Pancreas (tissue), 10 donors: Measurements from ENCODE around the gene KLHL35. TPM values are rescaled to one million over a fixed set of nuclear protein-coding genes. Genes with fewer than 3 reads are reported as not detected.

ENCODE experiments used
- ATAC-seq, 4 donors: fragments of 200-7000 bp; cut with Tn5 transposase; one replicate each; pipeline versions ENCODE4 v1.8.0 to v1.9.1; 2020; ENCODE audit warnings: mild to moderate bottlenecking in 4 of 4, moderate library complexity in 4 of 4
- DNase-seq, 6 donors: peaks; one replicate each; pipeline ENCODE4 v3.0.0-alpha.2; 2020
- FAIRE-seq: peaks from 2 replicates; lab custom pipeline; 2012; peaks lifted over from hg19 to GRCh38; lab: Jason Lieb, UNC
- H3K27ac ChIP-seq, 4 donors: fragments of 200-600 bp; sonication (generic); 1 replicate in 3 of 4; 2 replicates in 1 of 4; pipeline versions ENCODE4 v1.5.0 to v1.8.0; 2020
- H3K27me3 ChIP-seq, 4 donors: fragments of 200-600 bp; one replicate each; pipeline ENCODE4 v1.8.0; 2021
- H3K36me3 ChIP-seq, 3 donors: fragments of 200-600 bp; sonication (generic) in 1 of 3; one replicate each; pipeline versions ENCODE4 v1.5.0 to v1.8.0; 2020 to 2021
- H3K4me1 ChIP-seq, 3 donors: fragments of 200-600 bp; one replicate each; pipeline ENCODE4 v1.8.0; 2021
- H3K4me3 ChIP-seq, 4 donors: fragments of 200-600 bp; sonication (generic) in 2 of 4; one replicate each; pipeline versions ENCODE4 v1.5.0 to v1.8.0; 2020 to 2021
- H3K9me3 ChIP-seq, 4 donors: fragments of 200-600 bp; one replicate each; pipeline ENCODE4 v1.8.0; 2021
- WGBS, 2 donors: extraction: QIAGEN DNeasy Blood & Tissue Kit; methylation state at CpG; one replicate each; pipeline ENCODE4 v1.1.7; 2013; 5-methylcytosine and 5-hydroxymethylcytosine counted together
- intact Hi-C, 3 donors: fragments of 100-400 bp; cut with DNase I; formaldehyde crosslinking; loops; one replicate each; pipeline versions ENCODE4 v1.11.1 to v1.14.2; 2022
- polyA plus RNA-seq, 2 donors: library from polyadenylated mRNA; stranded (reverse); fragments of 200-250 nt; gene quantifications; one replicate each; pipeline ENCODE4 v1.2.3, GENCODE V29; 2013
- total RNA-seq, 6 donors: library from RNA; stranded (reverse); fragmentation: NEBNext Ultra II Directional in 4 of 6; extraction: Animal tissue kit (Norgen Biotek cat#: 25700) in 4 of 6; gene quantifications; one replicate each; pipeline versions ENCODE4 v1.2.1 to v1.2.4, GENCODE V29; 2021 to 2023
- TF ChIP-seq, protein P1 (sequence below), 4 donors: fragments of 200-600 bp; sonication (generic) in 3 of 4; IDR thresholded peaks; one replicate each; pipeline versions ENCODE4 v1.5.0 to v1.8.0; 2021; ENCODE audit warnings: antibody characterized with exemption in 4 of 4
- donor health status: healthy with polysubstance abuse.
- donor health status: DM: no; HTN: no; CAD: no; lungs with moderate emphysema.
- donor health status: DM: no; HTN: no; CAD: no.
- donor health status: control.
- donor health status: control.
- donor health status: Bipolar disorder and iron deficiency.
- donor health status: DM: yes; HTN: yes; CAD: no.
- donor health status: DM: no; HTN: no; CAD: no.
- donor health status: DM: no; HTN: no; CAD: no.
- donor health status: DM: yes; HTN: yes; CAD: no.

Gene KLHL35
- total and polyA plus RNA-seq, 8 donors: 0.97 to 3.1 (median 1.8) TPM

DNA sequence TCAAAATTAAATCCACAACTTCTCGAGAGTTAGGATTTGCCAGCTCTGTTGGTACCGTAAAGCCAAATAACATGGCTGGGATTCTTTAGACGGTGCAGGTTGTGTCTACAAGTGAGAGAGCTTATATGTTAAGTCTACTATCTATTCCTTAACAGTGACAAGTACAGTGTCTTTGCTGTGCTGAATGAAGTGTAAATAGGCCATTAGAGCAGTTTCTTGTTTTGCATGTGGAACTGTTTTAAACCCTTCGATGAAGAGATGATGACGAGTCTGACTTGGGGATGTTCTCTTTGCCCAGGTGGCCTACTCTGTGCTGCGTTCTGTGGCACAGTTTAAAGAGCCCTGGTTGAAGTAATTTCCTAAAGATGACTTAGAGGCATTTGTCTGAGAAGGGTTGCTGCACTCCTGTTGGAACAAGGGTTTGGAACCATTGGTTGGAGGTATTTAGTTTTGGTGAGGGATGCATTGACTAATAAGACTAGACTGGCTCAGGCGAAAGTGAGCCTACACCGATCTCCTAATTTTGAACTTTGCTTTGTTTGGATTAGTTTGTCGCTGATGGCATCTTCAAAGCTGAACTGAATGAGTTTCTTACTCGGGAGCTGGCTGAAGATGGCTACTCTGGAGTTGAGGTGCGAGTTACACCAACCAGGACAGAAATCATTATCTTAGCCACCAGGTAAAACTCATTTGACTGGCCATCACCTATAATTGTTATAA lies 32.7 kb downstream of the KLHL35 start:
- no peaks in the 10 kb centered on the region for H3K9me3 ChIP-seq
- H3K27me3 ChIP-seq: no peaks in the 10 kb centered on the region
- peaks cover 12 to 25% (median 19%) of the 10 kb centered on the region in 3 donors for H3K4me1 ChIP-seq
- H3K27ac ChIP-seq: peak overlapping the region; percentile 56 to 88 (median 82)
- no peak for DNase-seq
- ATAC-seq: peak; percentile 17 to 34 (median 22)
- peaks cover 15 to 43% (median 37%) of the 10 kb centered on the region in 3 donors for H3K36me3 ChIP-seq
- H3K4me3 ChIP-seq: peak overlapping the region; percentile 55 to 88 (median 68)
- intact Hi-C loops: no loop called here
- FAIRE-seq: no peak
- WGBS, 2 donors: 4 to 10% methylated on average over 11 of the region's 11 CpGs
- TF ChIP-seq, protein P1, sequence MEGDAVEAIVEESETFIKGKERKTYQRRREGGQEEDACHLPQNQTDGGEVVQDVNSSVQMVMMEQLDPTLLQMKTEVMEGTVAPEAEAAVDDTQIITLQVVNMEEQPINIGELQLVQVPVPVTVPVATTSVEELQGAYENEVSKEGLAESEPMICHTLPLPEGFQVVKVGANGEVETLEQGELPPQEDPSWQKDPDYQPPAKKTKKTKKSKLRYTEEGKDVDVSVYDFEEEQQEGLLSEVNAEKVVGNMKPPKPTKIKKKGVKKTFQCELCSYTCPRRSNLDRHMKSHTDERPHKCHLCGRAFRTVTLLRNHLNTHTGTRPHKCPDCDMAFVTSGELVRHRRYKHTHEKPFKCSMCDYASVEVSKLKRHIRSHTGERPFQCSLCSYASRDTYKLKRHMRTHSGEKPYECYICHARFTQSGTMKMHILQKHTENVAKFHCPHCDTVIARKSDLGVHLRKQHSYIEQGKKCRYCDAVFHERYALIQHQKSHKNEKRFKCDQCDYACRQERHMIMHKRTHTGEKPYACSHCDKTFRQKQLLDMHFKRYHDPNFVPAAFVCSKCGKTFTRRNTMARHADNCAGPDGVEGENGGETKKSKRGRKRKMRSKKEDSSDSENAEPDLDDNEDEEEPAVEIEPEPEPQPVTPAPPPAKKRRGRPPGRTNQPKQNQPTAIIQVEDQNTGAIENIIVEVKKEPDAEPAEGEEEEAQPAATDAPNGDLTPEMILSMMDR (IDR thresholded peaks at IDR 0.05): no peak

DNA sequence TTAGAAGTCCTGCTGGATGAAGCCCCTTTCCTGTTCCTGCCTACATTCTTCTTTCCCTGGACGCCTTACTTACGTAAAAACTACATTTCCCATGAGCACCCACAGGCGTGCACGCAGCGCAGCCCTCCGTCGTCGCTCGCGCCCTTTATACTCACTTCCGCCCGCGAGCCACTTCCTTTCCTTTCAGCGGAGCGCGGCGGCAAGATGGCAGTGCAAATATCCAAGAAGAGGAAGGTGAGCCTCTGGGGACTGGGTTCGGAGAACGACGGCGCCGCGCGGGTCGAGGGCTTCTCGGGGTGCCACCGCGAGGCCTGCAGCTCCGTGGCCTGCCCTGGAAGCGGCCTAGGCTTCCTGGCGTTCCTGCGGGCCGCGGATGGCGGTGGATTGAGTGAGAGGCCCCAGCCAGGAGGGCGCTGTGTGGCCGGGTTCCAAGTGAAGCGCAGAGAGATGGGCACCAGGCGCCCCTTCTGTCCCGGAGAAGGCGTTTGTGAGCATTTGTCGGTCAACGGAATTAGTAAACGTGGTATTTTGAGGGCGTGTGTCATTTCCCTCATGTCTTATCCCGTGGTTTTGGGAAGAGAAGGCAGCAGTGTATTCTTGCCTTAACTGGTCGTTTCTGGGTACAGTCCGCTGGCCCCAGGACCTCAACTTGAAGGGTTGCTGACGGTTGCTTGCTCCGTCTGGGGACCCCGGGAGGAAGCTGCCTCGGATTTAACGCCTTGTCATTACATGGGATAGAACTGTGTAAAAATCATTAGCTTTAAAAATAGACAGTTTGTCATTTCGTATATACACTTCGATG lies 33.5 kb downstream of the KLHL35 start, which contains the start of gene RPS3:
RPS3 (plus strand) TSS at position 175 of the 802 bp plus-strand sequence; CDS start at position 205, 30 bp downstream.
- Histone ChIP-seq H3K27me3 (no peaks in the 10 kb centered on the region), H3K9me3 (no peaks in the 10 kb centered on the region), H3K27ac (peak within 1 kb of the TSS; percentile 56 to 88 (median 82)), H3K4me3 (peak within 1 kb of the TSS; percentile 55 to 88 (median 68)), H3K4me1 (peaks cover 12 to 25% (median 19%) of the 10 kb centered on the region in 3 donors), H3K36me3 (peaks cover 11 to 35% (median 30%) of the 10 kb centered on the region in 3 donors)
- peak; percentile 97 to 98 (median 97) for ATAC-seq
- WGBS, 2 donors: 0 to 1% methylated on average over 42 to 55 of the region's 55 CpGs
- TF ChIP-seq, protein P1 (IDR thresholded peaks at IDR 0.05): no peak
- DNase-seq: peak; percentile 86 to 96 (median 90)
- intact Hi-C loops: loop anchor here in 1 of 3 donors (10.0 kb wide), 1 partner anchor 45 kb away; no protein-coding TSS in a partner anchor
- FAIRE-seq: no peak

DNA sequence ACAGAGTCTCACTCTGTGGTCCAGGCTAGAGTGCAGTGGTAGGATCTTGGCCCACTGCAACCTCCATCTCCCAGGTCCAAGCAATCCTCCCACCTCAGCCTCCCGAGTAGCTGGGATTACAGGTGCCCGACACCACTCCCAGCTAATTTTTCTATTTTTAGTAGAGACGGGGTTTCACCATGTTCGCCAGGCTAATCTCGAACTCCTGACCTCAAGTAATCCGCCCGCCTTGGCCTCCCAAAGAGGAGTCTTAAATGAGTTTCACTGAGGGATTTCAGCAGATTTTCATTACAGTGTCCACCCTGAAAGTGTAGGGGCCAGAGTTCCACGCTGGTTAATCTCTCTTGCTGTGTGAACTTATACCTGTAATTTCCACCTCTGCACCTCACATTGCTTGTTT lies 34.1 kb downstream of the KLHL35 start:
- WGBS, 2 donors: 60 to 67% methylated on average over 8 of the region's 8 CpGs
- H3K9me3 ChIP-seq: no peaks in the 10 kb centered on the region
- intact Hi-C loops: loop anchor here in 1 of 3 donors (10.0 kb wide), 1 partner anchor 46 kb away; no protein-coding TSS in a partner anchor
- TF ChIP-seq, protein P1 (IDR thresholded peaks at IDR 0.05): no peak
- H3K36me3 ChIP-seq: peaks cover 5 to 29% (median 24%) of the 10 kb centered on the region in 3 donors
- H3K27ac ChIP-seq: no peak overlapping the region
- peaks cover 12 to 25% (median 19%) of the 10 kb centered on the region in 3 donors for H3K4me1 ChIP-seq
- DNase-seq (no peak), FAIRE-seq (no peak), ATAC-seq (no peak)
- H3K4me3 ChIP-seq: no peak overlapping the region
- H3K27me3 ChIP-seq: no peaks in the 10 kb centered on the region

DNA sequence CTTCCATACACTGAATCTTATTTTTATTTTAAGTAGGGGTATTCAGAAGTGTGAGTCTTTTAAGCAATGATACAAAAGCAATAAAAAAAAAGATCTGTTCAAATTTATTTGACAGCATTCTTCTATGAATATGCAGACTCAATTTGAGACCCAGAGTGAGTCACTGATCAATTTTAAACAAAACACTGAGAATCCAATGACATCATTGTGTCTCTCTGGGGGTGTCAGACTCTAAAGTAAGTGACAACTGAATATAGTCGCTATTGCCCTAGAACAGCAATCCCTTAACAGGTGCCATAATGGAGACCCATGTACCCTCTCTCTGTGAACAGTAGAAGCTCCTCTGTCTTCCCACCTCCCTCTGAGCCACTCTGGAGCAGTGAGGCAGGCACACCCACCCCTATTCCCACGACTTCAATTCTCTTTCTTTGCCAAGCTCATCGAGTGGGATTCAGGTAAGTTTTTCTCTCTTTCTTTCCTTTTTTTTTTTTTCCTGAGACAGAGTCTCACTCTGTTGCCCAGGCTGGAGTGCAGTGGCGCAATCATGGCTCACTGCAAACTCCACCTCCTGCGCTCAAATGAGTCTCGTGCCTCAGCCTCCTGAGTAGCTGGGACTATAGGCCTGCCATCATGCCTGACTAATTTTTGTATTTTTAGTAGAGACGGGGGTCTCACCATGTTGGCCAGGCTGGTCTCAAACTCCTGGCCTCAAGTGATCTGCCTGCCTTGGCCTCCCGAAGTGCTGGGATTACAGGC lies 38.7 kb downstream of the KLHL35 start:
- DNase-seq: no peak
- Histone ChIP-seq H3K27me3 (no peaks in the 10 kb centered on the region), H3K27ac (no peak overlapping the region), H3K4me1 (no peaks in the 10 kb centered on the region), H3K9me3 (no peaks in the 10 kb centered on the region), H3K4me3 (no peak overlapping the region), H3K36me3 (no peaks in the 10 kb centered on the region)
- TF ChIP-seq, protein P1 (IDR thresholded peaks at IDR 0.05): no peak
- no peak for ATAC-seq
- intact Hi-C loops: loop anchor here in 1 of 3 donors (10.0 kb wide), 1 partner anchor 51 kb away; no protein-coding TSS in a partner anchor
- 66 to 70% methylated on average over 8 of the region's 8 CpGs for WGBS, 2 donors
- FAIRE-seq: no peak
